HG03066 (cell line): ENCODE results near the gene SLC66A3.

ENCODE experiments used
- ATAC-seq: cut with Tn5 transposase; IDR thresholded peaks from one replicate; pipeline ENCODE4 v1.9.1; 2021; ENCODE audit warnings: low read depth; ENCODE audit not compliant: unreplicated experiment

SLC66A3 gene

GRCh38 chr2:11203480-11203879 is 48.2 kb downstream of the SLC66A3 start:
- ATAC-seq: no peak

DNA sequence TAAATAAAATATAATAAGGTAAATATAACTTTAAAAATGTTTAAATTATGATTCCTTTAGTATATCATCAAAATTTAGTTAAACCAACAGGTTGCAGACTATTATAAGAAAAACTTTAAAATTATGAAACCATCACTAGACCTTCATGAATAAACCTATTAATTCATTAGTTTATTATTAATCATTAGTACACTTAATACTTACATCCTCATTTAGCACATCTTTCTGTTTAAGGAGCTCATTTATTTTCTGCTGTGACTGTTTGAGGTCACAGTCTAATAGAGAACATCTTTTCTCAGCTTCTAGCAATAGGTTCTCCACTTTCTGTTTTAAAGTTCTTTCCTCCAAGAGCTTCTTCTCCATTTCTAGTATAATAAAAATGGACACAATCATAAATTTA is 52.8 kb downstream of the SLC66A3 start:
- ATAC-seq: no peak

- ATAC-seq: no peak
Observed at GRCh38 chr2:11212645-11213044, 57.4 kb downstream of the SLC66A3 start.

GRCh38 chr2:11213090-11213638 is 57.9 kb downstream of the SLC66A3 start:
- ATAC-seq: no peak

- ATAC-seq: no peak
Observed at GRCh38 chr2:11213975-11214374, 58.7 kb downstream of the SLC66A3 start.

DNA sequence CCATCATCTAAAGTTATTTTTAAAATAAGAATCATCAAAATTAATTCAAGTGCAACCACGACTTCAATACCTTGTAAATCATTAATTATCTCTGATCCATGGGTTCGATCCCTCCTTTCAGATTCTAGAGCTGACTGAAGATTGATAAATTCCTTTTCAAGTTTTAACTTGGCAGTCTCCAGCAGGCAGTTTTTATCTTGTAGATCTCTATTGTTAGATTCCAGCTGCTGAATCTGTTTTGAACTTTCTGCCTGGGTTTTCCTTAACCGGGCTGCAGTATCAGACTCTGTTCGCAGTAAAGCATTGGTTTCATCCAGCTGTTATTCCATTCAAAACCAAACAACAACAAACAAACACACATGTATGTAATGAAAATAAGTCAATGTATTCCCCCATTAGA is 59.5 kb downstream of the SLC66A3 start:
- no peak for ATAC-seq

DNA sequence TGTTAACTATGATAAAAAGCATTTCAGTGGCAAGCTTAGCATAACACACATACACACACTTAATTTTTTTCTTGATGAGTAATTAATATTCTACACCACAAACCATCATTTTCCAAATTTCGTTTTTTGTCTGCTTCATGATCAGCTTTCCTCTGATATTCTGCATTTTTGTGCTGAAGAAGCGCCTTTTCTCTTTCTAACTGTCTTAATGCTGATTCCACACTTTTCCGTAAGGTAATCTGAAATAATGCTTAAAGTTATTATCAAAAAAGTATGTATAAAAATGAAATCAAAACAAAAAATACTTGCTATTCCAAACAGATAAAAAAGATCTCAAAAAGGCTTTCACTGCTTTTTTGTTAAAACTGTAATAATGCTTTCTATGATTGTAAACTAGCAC is 60.1 kb downstream of the SLC66A3 start:
- no peak for ATAC-seq

- ATAC-seq: no peak
Observed at GRCh38 chr2:11220445-11220844, 65.2 kb downstream of the SLC66A3 start.

GRCh38 chr2:11222845-11223244 is 67.6 kb downstream of the SLC66A3 start:
- ATAC-seq: no peak

GRCh38 chr2:11224887-11225286 is 69.6 kb downstream of the SLC66A3 start:
- no peak for ATAC-seq

DNA sequence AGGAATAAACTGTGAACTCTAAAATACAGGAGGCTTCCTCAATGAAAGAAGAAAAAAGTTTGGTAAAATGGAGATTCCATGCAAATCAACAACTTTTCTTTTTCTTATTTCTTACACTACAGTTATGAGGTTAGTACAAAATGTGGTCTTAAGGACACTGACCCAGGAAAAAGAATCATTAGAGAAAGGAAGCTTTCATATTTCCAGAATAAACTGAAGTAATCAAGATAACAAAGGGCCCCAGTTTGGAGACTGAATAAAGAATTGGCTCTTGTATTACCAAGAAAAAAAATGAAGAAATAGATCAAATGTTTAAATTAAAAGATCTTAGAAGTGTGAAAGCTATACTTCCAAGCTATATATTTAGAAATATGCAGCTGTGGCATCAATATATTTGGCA is 72.3 kb downstream of the SLC66A3 start:
- no peak for ATAC-seq
